DMS153 (cell line): Measurements from ENCODE around the gene ARMS2.

ENCODE experiments used
- DNase-seq: peaks from one replicate; lab custom pipeline; 2025; lab: John Stamatoyannopoulos, UW

The ARMS2 gene

DNA sequence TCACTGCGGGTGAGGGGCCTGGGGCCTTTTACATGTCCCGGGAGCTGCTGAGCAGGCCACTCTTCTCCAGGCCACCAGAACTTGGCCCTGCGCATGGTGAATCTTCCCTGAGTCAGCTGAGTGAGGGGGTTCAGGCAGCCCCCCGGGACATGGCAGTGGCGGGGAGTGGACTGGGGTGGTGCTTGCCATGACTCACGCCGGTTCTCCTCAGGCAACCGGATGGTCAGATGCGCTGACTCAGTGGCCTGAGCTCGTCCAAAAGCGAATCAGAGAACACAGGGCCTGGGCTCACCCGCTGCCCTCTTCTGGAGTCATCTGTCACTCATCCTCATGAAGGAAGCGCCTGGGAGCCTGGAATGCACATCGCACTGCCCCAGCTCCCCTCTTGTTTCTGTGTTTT lies 40.4 kb downstream of the ARMS2 start:
- no peak for DNase-seq

GRCh38 chr10:122495406-122496340 lies 41.2 kb downstream of the ARMS2 start:
- DNase-seq, result peak; percentile 36

- no peak for DNase-seq
These were observed 42.8 kb downstream of the ARMS2 start for GRCh38 chr10:122497241-122497640.

DNA sequence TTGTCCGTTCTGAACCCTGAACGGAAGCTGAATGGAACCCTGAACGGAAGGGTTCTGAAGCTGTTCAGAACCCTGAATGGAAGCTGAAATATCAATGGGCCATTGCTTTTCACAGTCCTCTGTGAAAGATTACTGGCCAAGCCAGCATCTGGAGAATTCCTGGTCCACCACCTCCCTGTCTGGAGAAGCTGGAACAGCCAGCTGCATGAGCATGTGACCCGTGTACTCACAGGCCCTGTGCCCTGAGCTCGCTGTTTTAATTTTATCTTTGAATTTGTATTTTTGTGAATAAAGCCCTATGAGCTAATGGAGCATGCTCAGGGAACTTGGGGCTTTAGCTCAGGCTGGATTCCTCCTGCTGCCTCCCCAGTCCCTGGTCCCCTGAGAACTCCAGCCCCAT lies 44.1 kb downstream of the ARMS2 start:
- DNase-seq, result no peak

DNA sequence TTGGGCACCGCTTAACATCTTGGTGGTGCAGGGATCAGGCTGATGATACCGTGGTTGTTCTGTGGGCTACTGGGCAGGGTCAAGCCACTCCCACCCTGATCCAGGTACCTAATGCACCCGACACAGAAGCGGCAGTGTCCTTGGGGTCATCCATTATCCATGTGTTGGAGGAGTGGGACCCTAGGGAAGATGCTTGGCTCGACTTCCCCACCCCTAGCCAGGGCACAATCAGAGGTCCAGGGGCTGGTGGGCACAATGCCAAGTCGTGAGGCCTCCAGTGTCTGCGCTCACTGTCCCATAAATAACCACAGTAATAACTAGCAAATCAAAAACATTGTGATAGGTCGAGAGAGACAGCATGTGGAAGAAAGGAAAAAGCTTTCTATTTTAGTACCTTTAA lies 44.6 kb downstream of the ARMS2 start:
- DNase-seq, result no peak

DNA sequence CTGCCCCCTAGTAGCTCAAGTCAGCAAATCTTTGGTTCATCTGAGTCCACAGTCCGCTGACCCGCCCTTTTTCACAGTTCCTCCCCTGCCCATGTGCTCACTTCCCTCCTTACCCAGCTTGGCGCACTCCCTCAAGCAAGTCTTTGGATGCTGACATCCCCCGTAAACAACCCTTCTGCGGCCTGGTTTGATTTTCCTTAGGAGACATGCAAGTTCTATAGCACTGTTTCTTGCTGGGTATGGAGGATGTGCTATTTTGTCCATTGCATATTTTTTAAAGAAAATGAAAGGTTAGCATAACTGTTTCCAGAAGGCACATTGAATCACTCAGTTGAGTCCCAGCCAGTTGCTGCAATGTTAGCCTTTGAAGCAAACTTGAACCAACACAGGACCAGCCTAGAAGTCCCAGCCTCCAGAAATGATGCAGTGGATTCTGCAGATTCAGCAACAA lies 45.1 kb downstream of the ARMS2 start:
- DNase-seq, result no peak

DNA sequence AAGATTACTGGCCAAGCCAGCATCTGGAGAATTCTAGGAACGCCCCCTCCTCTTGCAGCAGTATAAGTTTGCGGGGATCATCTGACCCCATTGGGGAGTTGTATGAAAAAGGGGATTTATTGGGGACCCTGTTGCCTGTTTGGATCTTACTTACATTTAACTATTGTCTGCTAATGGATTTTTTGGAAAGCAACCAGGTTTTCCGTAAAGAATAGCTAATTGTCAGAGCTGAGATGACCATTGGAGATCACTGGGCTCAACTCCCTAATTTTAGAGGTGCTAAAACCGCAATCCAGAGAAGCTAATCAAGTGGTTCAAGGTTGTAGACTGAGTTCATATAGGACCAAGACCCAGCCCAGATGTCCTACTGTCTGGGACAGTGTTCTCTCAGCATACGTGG lies 45.7 kb downstream of the ARMS2 start:
- DNase-seq, result no peak

GRCh38 chr10:122500726-122501125 lies 46.3 kb downstream of the ARMS2 start:
- DNase-seq, result no peak

- no peak for DNase-seq
These were observed 48.6 kb downstream of the ARMS2 start for GRCh38 chr10:122503012-122503411.

DNA sequence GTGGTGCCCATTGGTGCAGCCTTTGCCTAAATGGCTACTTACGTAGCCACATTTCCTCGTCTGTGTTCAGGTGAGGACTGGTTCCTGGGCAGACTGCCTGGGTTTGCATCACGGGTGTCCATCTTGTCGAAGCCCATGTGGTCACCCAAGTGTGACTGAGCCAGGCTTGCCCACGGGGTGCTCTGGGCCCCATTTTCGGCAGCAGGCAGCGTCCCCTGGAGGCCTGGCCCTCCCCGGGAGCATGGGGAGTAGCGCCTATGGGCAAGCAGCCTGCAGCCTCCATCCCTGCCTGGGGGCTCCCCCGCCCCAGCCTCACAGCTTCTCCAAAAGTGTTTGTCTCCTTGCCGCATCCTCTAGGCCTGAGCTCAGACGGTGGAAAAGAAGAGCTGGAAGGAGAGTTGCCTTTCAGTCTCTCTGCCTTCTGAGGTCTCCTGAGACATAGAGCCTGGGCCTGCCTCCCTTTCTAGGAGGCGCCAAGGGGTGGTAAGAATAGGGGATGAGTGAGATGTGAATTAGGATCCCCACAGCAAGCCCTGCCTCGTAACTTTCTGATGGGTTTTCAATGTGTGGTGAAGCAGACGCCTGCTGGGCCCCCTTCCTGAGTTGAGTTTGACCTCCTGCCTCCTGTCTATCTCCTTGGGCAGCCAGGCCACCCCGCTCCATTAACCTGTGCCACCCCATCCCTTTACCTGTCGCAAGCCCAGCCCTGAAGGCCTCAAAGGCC lies 49.6 kb downstream of the ARMS2 start:
- DNase-seq, result no peak

DNA sequence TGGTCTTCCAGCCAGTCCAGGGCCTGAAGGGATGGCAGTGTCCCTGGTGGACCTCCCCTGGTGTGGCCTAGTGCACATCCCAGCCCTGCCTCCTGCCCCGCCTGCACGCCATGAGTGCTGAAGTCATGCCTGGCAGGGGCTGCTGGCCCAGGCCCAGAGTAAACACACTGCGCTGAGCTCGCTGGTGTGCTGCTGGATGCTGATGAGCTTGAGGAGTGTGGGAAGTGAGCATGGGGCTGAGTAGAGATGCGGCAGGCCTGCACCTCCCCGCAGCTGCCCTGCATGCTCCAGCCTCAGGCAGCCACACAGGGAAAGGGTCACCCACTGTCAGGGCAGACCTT lies 50.1 kb downstream of the ARMS2 start:
- DNase-seq, result peak; percentile 83

GRCh38 chr10:122505011-122505410 lies 50.6 kb downstream of the ARMS2 start:
- DNase-seq, result no peak

- no peak for DNase-seq
These were observed 51.6 kb downstream of the ARMS2 start for GRCh38 chr10:122505885-122506645.
